ENCODE data around the gene RAMP3.

RAMP3 gene

DNA sequence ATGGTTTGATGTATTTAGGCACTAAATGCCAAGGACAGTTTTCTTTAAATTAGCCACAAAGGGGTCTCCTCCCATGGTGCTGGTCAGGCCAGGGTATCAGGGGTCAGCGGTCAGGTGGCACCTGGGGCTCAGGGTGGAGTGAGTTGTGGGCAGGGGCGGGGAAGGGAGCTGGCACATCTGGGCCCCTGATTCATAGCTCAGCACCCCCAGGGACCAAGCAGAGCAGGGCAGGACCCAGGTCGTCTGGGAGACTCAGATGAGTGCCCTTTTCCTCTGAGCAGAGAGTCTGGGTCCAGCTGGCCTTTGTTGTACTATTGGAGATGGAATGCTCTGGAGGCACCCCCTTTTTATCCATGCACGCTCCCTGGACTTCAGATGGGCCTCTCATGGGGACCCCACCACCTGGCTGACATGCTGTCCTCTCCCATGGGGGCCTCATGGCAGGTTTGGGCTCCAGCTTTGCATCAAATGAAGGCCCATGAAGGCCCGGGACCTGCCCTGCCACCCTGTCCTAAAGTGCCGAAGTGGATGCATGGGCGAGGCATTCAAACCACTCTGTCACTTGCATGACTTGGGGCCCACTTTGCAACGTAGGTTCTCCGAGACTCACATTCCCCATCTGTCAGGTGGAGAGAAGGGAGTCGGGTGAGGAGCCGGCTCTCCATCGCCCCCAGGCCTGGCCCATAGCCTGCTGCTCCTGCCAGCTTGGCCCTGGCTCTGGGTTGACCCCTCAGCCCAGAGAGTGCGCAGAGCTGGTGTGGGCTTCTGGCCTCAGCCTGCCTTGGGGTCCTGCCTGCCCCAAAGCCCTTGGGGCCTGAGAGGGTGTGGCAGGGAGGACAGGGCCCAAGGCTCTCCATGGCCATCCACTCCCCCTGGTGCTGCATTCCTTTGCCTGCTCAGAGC is 66.4 kb downstream of the RAMP3 start:
- DNase-seq, result no peak

DNA sequence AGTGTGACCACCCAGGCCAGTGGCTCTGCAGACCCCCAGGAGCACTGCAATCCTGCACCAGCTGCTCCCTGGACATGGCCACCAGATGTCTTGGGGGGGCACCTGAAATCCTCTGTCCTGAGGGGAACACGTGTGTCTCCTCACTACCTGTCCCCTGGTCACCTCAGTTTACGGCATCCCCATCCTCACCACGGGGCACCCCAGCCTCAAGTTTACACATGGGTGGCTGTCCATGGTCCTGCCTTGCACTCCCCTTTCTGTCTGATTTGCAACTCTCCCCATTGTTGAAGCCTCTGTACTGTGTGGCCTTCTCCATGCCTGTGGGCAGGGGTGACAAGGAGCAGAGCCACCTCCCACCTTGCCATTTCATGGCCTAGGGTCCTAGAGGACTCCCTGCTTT is 67.2 kb downstream of the RAMP3 start:
- no peak for DNase-seq

DNA sequence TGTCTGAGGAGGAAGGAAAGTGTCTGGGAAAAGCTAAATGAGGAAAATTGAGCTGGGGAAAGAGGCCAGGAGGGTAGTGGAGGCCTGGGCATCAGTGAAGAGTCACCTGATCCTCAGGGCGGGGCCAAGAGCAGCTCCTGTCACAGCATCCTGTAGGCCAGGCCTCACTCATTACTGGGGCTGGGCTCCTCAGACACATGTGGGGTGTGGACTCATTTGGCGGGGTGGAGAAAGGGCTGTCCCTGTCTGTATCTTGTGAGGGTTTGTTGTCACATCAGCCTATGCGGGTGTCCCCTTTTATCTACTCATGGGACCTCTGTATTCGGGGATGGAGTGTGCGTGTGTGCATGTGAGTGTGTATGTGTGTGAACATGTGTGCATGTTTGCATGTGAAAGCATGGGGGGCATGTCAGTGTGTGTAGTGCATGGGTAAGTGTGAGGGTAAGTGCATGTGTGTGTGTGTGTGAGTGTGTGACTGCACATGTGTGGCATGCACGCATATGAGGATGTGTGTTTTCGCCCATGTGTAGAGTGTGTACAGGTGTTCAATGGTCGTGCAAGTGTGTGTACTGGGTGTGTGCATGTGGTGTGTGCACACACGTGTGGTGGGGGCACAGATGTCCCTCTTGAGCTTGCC is 67.8 kb downstream of the RAMP3 start:
- DNase-seq, result no peak

DNA sequence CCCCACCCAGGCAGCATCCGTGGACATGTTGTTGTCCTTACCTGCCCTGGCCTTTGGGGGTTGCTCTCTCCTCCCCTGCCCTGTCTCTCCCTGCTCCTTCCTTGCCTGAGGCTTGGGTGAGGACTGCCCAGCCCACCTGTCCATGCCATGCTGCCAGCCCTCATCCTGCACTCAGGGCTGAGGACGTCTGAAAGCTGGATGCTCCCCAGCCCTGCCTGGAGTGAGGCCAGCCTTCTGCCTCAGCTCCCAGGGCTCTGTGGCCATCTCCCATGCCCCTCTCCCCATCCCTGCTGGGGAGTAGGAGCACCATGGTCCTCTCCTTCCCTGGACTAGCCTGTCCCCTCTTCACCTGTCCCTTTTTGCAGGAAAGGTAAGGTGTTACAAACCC is 68.4 kb downstream of the RAMP3 start:
- no peak for DNase-seq

DNA sequence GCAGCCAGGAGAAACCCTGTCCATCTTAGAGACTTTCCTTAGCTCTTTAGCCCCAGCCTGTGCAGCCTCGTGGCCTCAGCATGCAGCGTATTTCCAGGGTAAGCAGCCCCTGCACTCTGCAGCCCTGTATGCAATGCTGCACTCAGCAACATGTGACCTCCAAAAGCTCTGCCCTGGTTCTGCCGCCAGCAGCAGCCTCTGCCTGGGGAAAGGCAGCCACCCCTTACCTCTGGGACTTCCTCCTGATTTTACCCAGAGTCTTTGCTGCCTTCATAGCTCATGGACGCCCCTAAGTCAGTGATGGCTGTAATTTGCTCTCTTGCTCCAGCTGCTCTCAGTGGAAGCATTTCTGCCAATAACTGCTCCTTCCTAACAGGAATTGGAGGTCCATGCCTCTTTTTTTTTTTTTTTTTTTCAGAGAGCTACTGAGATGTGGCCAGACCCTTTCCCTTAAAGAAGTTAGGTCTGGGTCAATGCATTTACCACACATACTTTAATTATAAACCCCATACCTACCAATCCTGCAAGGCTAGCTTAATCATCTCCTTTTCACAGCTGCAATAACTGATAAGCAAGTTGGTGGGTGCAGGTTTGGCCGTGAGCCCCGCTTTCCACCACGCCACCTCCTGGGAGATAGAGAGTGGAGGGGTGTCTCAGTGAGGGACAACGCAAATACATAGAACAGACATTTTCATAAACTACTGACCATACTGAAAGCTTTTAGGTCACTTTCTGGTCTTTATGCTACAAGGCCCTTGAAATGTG is 71.7 kb downstream of the RAMP3 start:
- peak in 1 of 4 experiments; percentile 7 for DNase-seq

DNA sequence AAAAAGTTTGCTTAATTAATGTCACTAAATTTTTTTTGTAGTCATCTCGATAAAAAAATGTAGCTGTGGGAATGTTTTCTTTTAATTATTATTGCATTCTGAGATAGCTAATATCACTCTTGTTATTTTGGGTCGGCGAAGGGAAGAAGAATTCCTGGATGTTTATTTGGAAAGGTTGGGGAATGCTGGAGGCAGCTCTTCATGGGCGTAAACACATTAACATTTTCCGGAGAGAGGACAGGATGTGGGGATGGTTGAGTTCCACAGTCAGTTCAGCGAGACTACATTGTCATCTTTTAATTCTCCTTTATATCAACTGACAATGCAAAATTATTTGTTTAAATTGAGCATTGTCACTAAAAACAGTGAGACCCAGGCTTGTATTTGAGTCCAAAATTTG is 72.5 kb downstream of the RAMP3 start:
- no peak for DNase-seq

DNA sequence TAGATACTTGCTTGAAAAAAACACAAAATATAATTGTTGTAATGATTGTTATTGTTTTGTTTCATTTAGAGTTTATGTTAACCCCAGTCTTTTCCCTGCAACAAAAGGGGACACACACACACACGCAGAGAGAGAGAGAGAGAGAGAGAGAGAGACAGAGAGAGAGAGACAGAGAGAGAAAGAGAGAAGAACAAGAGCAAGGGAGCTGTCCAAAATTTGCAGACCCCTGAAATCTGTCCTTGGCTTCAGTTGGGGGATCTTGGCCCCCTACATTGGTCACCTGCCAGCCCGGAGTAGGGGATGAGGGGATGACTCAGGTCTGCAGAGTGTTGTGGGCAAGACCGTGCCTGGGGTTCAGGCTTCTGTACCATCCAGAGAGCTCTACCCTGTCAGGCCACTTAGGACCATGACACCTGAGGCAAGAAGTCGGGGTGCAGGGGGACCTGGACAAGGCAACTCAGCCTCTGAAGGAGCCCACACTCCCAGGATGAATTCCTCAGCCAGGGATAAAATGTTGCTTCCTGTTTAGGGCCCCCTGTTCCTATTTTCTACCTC is 73.1 kb downstream of the RAMP3 start:
- no peak for DNase-seq

DNA sequence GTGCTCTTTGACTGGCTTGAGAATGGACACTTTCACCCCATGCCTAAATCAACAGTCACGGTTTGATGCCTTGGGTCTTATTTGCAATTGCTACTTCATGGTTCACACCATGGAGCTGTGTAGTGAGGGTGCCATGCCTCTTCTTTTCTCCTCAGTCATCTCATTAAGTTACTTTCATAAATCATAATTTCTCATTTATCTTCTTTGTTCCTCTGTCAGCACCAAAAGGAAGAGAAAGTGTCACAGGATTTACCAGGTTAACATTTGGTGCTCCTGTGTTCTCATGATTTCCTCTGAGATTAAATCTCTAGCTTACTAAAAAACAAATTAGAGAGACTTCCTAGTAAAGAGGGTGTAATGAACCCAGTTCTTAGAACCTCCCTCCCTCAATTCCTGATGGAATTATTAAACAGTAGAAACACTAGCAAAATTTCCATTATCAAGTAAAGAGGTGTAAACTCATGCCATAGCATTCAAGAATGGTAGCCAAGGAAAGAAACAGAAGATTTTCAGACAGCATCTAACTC is 75.7 kb downstream of the RAMP3 start:
- no peak for DNase-seq

All from suppressor macrophage (primary cell).